ENCODE results near the gene TBX1.

TBX1 gene

GRCh38 chr22:19816372-19817119, 56.0 kb downstream of the TBX1 start:
- no peak for DNase-seq

Data from bone marrow (tissue), 2 donors.